ENCODE results near the gene MEX3D.

- TF ChIP-seq POLR2AphosphoS5 (IDR thresholded peaks at IDR 0.05; ENCODE audit: low read depth) = no peak
- TF ChIP-seq CTCF (IDR thresholded peaks at IDR 0.05; ENCODE audit: insufficient read depth, low read length) = no peak
- no peak for TF ChIP-seq REST (IDR thresholded peaks at IDR 0.05; ENCODE audit: insufficient replicate concordance, low read depth)
- no peak for TF ChIP-seq SPI1 (IDR thresholded peaks at IDR 0.05; ENCODE audit: borderline replicate concordance, low read depth)
- no peak for TF ChIP-seq GABPA (IDR thresholded peaks at IDR 0.05; ENCODE audit: low read depth)
These were observed 12.4 kb downstream of the MEX3D start for GRCh38 chr19:1555487-1556389.
